Measurements from ENCODE around the gene LRRC51. TPM values are rescaled to one million over a fixed set of nuclear protein-coding genes. Genes with fewer than 3 reads are reported as not detected.

LRRC51 gene
- polyA plus RNA-seq, 3 donors = 1.3 to 1.9 (median 1.6) TPM

- no CpG with 5 or more reads among the region's 7 CpGs for WGBS (ENCODE audit: insufficient coverage)
- Mint-ChIP-seq H3K27ac (peak overlapping the region; percentile 97 to 99 (median 99)), H3K27me3 (ENCODE audit: low read depth in 3 of 3) (no peaks in the 10 kb centered on the region), H3K4me1 (peaks cover 66% of the 10 kb centered on the region), H3K4me3 (peak overlapping the region; percentile 56 to 81), H3K9me3 (no peaks in the 10 kb centered on the region), H3K36me3 (peaks cover 12 to 22% of the 10 kb centered on the region in 2 donors)
- Histone ChIP-seq H3K36me3 (replicated peaks in 1 of 2; ENCODE audit: control insufficient read depth in 1 of 2, insufficient read depth in 2 of 2, low read length in 2 of 2) (peaks cover 5 to 20% of the 10 kb centered on the region in 2 donors), H3K79me2 (ENCODE audit: insufficient read depth, low read length) (peaks cover 91% of the 10 kb centered on the region), H3K4me1 (ENCODE audit: control insufficient read depth in 1 of 2, insufficient read depth in 2 of 2, low read length in 2 of 2) (peaks cover 56 to 70% of the 10 kb centered on the region in 2 donors), H3K27ac (ENCODE audit: low read depth in 1 of 2, low read length in 2 of 2) (peak overlapping the region; percentile 88 to 96), H3K9me3 (replicated peaks in 1 of 2; ENCODE audit: control insufficient read depth in 1 of 2, insufficient read depth in 1 of 2, low read length in 2 of 2) (no peaks in the 10 kb centered on the region), H3K9ac (ENCODE audit: insufficient read depth, low read length, poor library complexity, severe bottlenecking) (peak overlapping the region; percentile 66), H3K27me3 (ENCODE audit: control insufficient read depth in 2 of 2, insufficient read depth in 2 of 2, low read length in 2 of 2) (no peaks in the 10 kb centered on the region), H3K4me3 (replicated peaks in 1 of 3; ENCODE audit: low read depth in 2 of 3, low read length in 3 of 3) (peak overlapping the region in 1 of 3 experiments; percentile 61), H2AFZ (ENCODE audit: insufficient read depth, low read depth, low read length, poor library complexity, severe bottlenecking) (peak overlapping the region; percentile 65), H3K4me2 (replicated peaks; ENCODE audit: extremely low read depth, low read length, poor library complexity, severe bottlenecking) (peak overlapping the region; percentile 79), H4K20me1 (ENCODE audit: insufficient read depth, low read length) (no peaks in the 10 kb centered on the region)
- DNase-seq = no peak
- intact Hi-C loops (cut with micrococcal nuclease) = loop anchor here in 1 of 2 donors (2.0 kb wide), 1 partner anchor 20 kb away; no protein-coding TSS in a partner anchor
- TF ChIP-seq CTCF (IDR thresholded peaks at IDR 0.05) = no peak
These were observed 10.2 kb upstream of the LRRC51 start for GRCh38 chr11:72070491-72070890.

- H3K36me3 Mint-ChIP-seq = peaks cover 5 to 14% of the 10 kb centered on the region in 2 donors
- DNase-seq = peak in 2 of 3 donors; percentile 43 to 58
- H3K4me1 Mint-ChIP-seq = peaks cover 67% of the 10 kb centered on the region
- Histone ChIP-seq H3K9ac (ENCODE audit: insufficient read depth, low read length, poor library complexity, severe bottlenecking) (no peak overlapping the region), H3K27ac (ENCODE audit: low read depth in 1 of 2, low read length in 2 of 2) (peak overlapping the region; percentile 6 to 55), H3K9me3 (replicated peaks in 1 of 2; ENCODE audit: control insufficient read depth in 1 of 2, insufficient read depth in 1 of 2, low read length in 2 of 2) (no peaks in the 10 kb centered on the region), H3K4me3 (replicated peaks in 1 of 3; ENCODE audit: low read depth in 2 of 3, low read length in 3 of 3) (no peak overlapping the region), H3K4me2 (replicated peaks; ENCODE audit: extremely low read depth, low read length, poor library complexity, severe bottlenecking) (no peak overlapping the region), H3K27me3 (ENCODE audit: control insufficient read depth in 2 of 2, insufficient read depth in 2 of 2, low read length in 2 of 2) (no peaks in the 10 kb centered on the region), H3K36me3 (replicated peaks in 1 of 2; ENCODE audit: control insufficient read depth in 1 of 2, insufficient read depth in 2 of 2, low read length in 2 of 2) (peaks cover 5 to 7% of the 10 kb centered on the region in 2 donors), H3K4me1 (ENCODE audit: control insufficient read depth in 1 of 2, insufficient read depth in 2 of 2, low read length in 2 of 2) (peaks cover 54 to 76% of the 10 kb centered on the region in 2 donors), H2AFZ (ENCODE audit: insufficient read depth, low read depth, low read length, poor library complexity, severe bottlenecking) (peak overlapping the region; percentile 2), H3K79me2 (ENCODE audit: insufficient read depth, low read length) (peaks cover 91% of the 10 kb centered on the region), H4K20me1 (ENCODE audit: insufficient read depth, low read length) (no peaks in the 10 kb centered on the region)
- 58% methylated on average over 3 of the region's 3 CpGs for whole genome bisulfite sequencing (ENCODE audit: insufficient coverage)
- no peaks in the 10 kb centered on the region for H3K9me3 Mint-ChIP-seq
- H3K4me3 Mint-ChIP-seq = no peak overlapping the region
- peak overlapping the region; percentile 66 to 81 (median 78) for H3K27ac Mint-ChIP-seq
- no peaks in the 10 kb centered on the region for H3K27me3 Mint-ChIP-seq (ENCODE audit: low read depth in 3 of 3)
- intact Hi-C loops (cut with micrococcal nuclease) = no loop called here
- no peak for TF ChIP-seq CTCF (IDR thresholded peaks at IDR 0.05)
These were observed 8.3 kb upstream of the LRRC51 start for GRCh38 chr11:72072348-72072747.

Data from CD14-positive monocyte (primary cell).